Spleen (tissue), 13 donors: ENCODE results near the gene DOCK9. TPM values are rescaled to one million over a fixed set of nuclear protein-coding genes. Genes with fewer than 3 reads are reported as not detected.

Experiments
- DNase-seq: peaks from one replicate; pipeline ENCODE4 v3.0.0-alpha.2; 2020
- H3K27ac ChIP-seq, 8 donors: fragments of 200-600 bp; sonication (generic) in 7 of 8; 1 replicate in 4 of 8; 2 replicates in 4 of 8; pipeline versions ENCODE4 v1.5.0 to v1.8.0; 2016 to 2021; ENCODE audit warnings: inconsistent platforms in 4 of 8, mild to moderate bottlenecking in 4 of 8, moderate library complexity in 1 of 8
- H3K27me3 ChIP-seq, 7 donors: fragments of 200-600 bp; sonication (generic) in 6 of 7; replicated peaks in 1 of 7; 1 replicate in 4 of 7; 2 replicates in 3 of 7; pipeline versions ENCODE4 v1.5.0 to v1.8.0; 2016 to 2021; ENCODE audit warnings: inconsistent platforms in 3 of 7, mild to moderate bottlenecking in 1 of 7
- H3K36me3 ChIP-seq, 6 donors: fragments of 200-600 bp; sonication (generic) in 5 of 6; 1 replicate in 4 of 6; 2 replicates in 2 of 6; pipeline versions ENCODE4 v1.5.0 to v1.8.0; 2016 to 2021; ENCODE audit warnings: inconsistent platforms in 2 of 6
- H3K4me1 ChIP-seq, 6 donors: fragments of 200-600 bp; sonication (generic) in 5 of 6; 1 replicate in 3 of 6; 2 replicates in 3 of 6; pipeline versions ENCODE4 v1.5.0 to v1.8.0; 2016 to 2021; ENCODE audit warnings: inconsistent platforms in 3 of 6
- H3K4me3 ChIP-seq, 8 donors: fragments of 200-600 bp; sonication (generic) in 7 of 8; 1 replicate in 4 of 8; 2 replicates in 4 of 8; pipeline versions ENCODE4 v1.5.0 to v1.8.0; 2016 to 2021; ENCODE audit warnings: inconsistent platforms in 4 of 8, mild to moderate bottlenecking in 4 of 8, moderate library complexity in 2 of 8
- H3K9me3 ChIP-seq, 8 donors: fragments of 200-600 bp; sonication (generic) in 7 of 8; 1 replicate in 4 of 8; 2 replicates in 4 of 8; pipeline versions ENCODE4 v1.5.0 to v1.8.0; 2016 to 2021; ENCODE audit warnings: inconsistent platforms in 4 of 8
- POLR2A ChIP-seq, 3 donors: fragments of 450-650 bp; IDR thresholded peaks; one replicate each; pipeline ENCODE4 v1.5.1; 2017; ENCODE audit warnings: antibody characterized with exemption in 3 of 3, mild to moderate bottlenecking in 1 of 3
- POLR2AphosphoS5 ChIP-seq, 3 donors: sonication (generic); formaldehyde crosslinking; IDR thresholded peaks; one replicate each; pipeline ENCODE4 v1.5.1; 2017; ENCODE audit warnings: antibody characterized with exemption in 3 of 3
- WGBS, 5 donors: extraction: QIAGEN DNeasy Blood & Tissue Kit in 3 of 5; methylation state at CpG; one replicate each; pipeline versions ENCODE4 v1.1.5 to v1.1.7; 2013 to 2018; 5-methylcytosine and 5-hydroxymethylcytosine counted together
- intact Hi-C: fragments of 100-400 bp; cut with DNase I; formaldehyde crosslinking; loops from one replicate; pipeline ENCODE4 v1.15.0; 2023; ENCODE audit warnings: low total_unique reads
- long read RNA-seq, 2 donors: transcript quantifications; one replicate each; lab custom pipeline, GENCODE V29; 2026
- polyA plus RNA-seq, 3 donors: library from polyadenylated mRNA; stranded (reverse); fragments of 200-250 nt; gene quantifications; one replicate each; pipeline ENCODE4 v1.2.1, GENCODE V29; 2013
- total RNA-seq, 7 donors: library from RNA; depleted of rRNA in 3 of 7; stranded (reverse); fragments of >200 nt in 3 of 7; fragmentation: NEBNext Ultra II Directional in 4 of 7; extraction: Animal tissue kit (Norgen Biotek cat#: 25700) in 4 of 7; gene quantifications; one replicate each; pipeline versions ENCODE4 v1.1.0 to v1.2.1, GENCODE V29; 2016 to 2021
- TF ChIP-seq, protein P1 (sequence below), 11 experiments: fragments of 200-600 bp in 7 of 11; fragments of 450-650 bp in 4 of 11; sonication (generic) in 4 of 11; IDR thresholded peaks in 8 of 11; conservative IDR thresholded peaks in 3 of 11; 1 replicate in 7 of 11; 2 replicates in 4 of 11; pipeline versions ENCODE4 v1.4.0 to v1.8.0; 2016 to 2021; ENCODE audit warnings: antibody characterized with exemption in 11 of 11, inconsistent platforms in 4 of 11, mild to moderate bottlenecking in 1 of 11
- donor health status: healthy with polysubstance abuse.
- donor health status: DM: no; HTN: no; CAD: no; lungs with moderate emphysema.
- donor health status: DM: no; HTN: no; CAD: no.
- donor health status: Bipolar disorder and iron deficiency.
- donor health status: healthy.
- donor health status: DM: no; HTN: no; CAD: no.
- donor health status: DM: yes; HTN: yes; CAD: no.

DOCK9 gene, protein sequence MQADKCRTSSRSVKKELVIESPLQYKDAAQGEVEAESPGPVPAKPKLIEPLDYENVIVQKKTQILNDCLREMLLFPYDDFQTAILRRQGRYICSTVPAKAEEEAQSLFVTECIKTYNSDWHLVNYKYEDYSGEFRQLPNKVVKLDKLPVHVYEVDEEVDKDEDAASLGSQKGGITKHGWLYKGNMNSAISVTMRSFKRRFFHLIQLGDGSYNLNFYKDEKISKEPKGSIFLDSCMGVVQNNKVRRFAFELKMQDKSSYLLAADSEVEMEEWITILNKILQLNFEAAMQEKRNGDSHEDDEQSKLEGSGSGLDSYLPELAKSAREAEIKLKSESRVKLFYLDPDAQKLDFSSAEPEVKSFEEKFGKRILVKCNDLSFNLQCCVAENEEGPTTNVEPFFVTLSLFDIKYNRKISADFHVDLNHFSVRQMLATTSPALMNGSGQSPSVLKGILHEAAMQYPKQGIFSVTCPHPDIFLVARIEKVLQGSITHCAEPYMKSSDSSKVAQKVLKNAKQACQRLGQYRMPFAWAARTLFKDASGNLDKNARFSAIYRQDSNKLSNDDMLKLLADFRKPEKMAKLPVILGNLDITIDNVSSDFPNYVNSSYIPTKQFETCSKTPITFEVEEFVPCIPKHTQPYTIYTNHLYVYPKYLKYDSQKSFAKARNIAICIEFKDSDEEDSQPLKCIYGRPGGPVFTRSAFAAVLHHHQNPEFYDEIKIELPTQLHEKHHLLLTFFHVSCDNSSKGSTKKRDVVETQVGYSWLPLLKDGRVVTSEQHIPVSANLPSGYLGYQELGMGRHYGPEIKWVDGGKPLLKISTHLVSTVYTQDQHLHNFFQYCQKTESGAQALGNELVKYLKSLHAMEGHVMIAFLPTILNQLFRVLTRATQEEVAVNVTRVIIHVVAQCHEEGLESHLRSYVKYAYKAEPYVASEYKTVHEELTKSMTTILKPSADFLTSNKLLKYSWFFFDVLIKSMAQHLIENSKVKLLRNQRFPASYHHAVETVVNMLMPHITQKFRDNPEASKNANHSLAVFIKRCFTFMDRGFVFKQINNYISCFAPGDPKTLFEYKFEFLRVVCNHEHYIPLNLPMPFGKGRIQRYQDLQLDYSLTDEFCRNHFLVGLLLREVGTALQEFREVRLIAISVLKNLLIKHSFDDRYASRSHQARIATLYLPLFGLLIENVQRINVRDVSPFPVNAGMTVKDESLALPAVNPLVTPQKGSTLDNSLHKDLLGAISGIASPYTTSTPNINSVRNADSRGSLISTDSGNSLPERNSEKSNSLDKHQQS (N-terminal part only)
- 10 to 100 TPM; 46.5 to 53.3 (median 48.3) TPM for total RNA-seq
- 10 to 100 TPM in 1 of 3 donors, 1 to 10 TPM in 2; 6.9 to 14.9 (median 9.9) TPM for polyA plus RNA-seq
- long read RNA-seq, donor 1 = 0 reads
- long read RNA-seq, donor 2 = 0 reads

DNA sequence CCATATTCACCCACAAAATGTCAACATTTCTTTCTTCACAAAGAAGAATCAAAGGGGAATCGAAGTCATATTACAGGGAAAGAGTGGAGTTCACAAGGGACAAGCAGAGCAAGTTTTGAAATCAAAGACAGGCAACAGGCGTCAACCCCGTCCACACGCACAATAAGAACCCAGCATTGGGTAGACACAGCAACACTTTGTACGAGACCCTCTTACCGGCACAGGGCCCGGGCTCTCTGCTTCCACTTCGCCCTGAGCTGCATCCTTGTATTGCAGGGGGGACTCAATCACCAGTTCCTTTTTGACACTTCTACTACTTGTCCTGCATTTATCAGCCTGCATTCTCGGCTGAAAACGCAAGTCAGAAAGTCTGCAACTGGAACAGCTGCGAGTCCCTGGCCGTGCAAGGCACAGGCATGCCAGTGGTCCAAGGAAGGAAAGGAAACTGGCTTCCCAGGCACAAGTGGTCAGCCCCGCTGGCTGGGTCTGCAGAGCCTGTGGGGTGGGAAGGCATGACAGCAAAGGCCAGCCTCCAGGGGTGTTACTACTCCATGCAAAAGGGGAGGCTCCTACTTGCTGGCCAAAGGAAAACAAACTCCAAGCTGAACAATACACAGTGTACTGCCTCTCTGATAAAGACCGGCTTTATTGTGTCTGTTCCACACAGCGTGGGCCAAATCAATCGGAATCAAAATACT is at the start of gene DOCK9:
TSS of gene DOCK9 (minus strand) at position 497 of the 698 bp plus-strand sequence. CDS start at position 342, 155 bp downstream.
- intact Hi-C loops = no loop called here
- Histone ChIP-seq H3K27me3 (no peaks in the 10 kb centered on the region), H3K27ac (peak within 1 kb of the TSS in 1 of 8 donors; percentile 50), H3K9me3 (no peaks in the 10 kb centered on the region), H3K4me1 (peaks cover 0 to 56% (median 24%) of the 10 kb centered on the region in 6 donors), H3K36me3 (no peaks in the 10 kb centered on the region), H3K4me3 (peak within 1 kb of the TSS in 7 of 8 donors; percentile 6 to 55 (median 18))
- TF ChIP-seq, protein P1, sequence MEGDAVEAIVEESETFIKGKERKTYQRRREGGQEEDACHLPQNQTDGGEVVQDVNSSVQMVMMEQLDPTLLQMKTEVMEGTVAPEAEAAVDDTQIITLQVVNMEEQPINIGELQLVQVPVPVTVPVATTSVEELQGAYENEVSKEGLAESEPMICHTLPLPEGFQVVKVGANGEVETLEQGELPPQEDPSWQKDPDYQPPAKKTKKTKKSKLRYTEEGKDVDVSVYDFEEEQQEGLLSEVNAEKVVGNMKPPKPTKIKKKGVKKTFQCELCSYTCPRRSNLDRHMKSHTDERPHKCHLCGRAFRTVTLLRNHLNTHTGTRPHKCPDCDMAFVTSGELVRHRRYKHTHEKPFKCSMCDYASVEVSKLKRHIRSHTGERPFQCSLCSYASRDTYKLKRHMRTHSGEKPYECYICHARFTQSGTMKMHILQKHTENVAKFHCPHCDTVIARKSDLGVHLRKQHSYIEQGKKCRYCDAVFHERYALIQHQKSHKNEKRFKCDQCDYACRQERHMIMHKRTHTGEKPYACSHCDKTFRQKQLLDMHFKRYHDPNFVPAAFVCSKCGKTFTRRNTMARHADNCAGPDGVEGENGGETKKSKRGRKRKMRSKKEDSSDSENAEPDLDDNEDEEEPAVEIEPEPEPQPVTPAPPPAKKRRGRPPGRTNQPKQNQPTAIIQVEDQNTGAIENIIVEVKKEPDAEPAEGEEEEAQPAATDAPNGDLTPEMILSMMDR (IDR thresholded peaks at IDR 0.05 in 8 of 11, conservative IDR thresholded peaks at IDR 0.05 in 3 of 11) = no peak
- peak; percentile 25 to 67 (median 47) for TF ChIP-seq POLR2AphosphoS5 (IDR thresholded peaks at IDR 0.05)
- DNase-seq = no peak
- 52 to 81% (median 68%) methylated on average over 16 of the region's 16 CpGs for WGBS, 5 donors

DNA sequence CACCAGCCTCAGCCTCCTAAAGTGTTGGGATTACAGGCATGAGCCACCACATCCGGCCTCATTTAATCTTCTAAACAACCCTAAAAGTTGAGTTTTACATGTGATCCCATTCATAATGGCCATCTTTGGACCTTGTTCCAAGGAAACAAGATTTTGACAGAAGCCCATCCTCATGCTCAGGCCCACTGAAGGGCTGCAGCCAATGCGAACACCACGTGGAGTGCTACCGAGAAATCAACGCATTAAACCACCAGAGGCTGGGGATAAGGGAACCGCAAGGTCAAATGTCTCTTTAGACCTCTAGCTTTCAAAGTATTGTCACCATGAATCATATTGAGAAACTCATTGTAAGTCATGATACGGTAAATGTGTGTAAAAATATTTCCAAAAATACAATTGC is 49.4 kb upstream of the DOCK9 start:
- Histone ChIP-seq H3K4me3 (no peak overlapping the region), H3K27me3 (no peaks in the 10 kb centered on the region), H3K27ac (no peak overlapping the region), H3K36me3 (no peaks in the 10 kb centered on the region), H3K9me3 (peaks cover 0 to 10% (median 6%) of the 10 kb centered on the region in 8 donors), H3K4me1 (no peaks in the 10 kb centered on the region)
- no peak for TF ChIP-seq POLR2AphosphoS5 (IDR thresholded peaks at IDR 0.05)
- TF ChIP-seq, protein P1 (IDR thresholded peaks at IDR 0.05 in 8 of 11, conservative IDR thresholded peaks at IDR 0.05 in 3 of 11) = no peak
- TF ChIP-seq POLR2A (IDR thresholded peaks at IDR 0.05) = no peak
- intact Hi-C loops = no loop called here
- 81 to 91% (median 84%) methylated on average over 7 of the region's 7 CpGs for WGBS, 5 donors
- DNase-seq = no peak

DNA sequence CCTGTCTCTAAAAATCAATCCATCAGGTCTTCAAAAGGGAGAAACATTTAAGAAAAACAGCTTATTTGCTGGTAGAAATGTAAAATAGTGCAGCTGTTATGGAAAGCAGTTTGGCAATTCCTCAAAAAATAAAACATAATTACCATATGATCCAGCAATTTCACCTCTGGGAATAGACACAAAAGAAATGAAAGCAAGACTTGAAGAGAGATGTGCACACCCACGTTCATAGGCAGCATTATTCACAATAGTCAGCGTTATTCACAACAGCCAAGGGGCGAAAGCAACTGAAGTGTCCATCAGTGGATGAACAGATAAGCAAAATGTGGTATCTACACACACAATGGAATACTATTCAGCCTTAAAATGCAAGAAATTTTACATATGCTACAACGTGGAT is 45.1 kb upstream of the DOCK9 start:
- DNase-seq = no peak
- Histone ChIP-seq H3K27me3 (no peaks in the 10 kb centered on the region), H3K27ac (no peak overlapping the region), H3K4me1 (no peaks in the 10 kb centered on the region), H3K9me3 (no peaks in the 10 kb centered on the region), H3K4me3 (no peak overlapping the region), H3K36me3 (no peaks in the 10 kb centered on the region)
- intact Hi-C loops = no loop called here
- TF ChIP-seq POLR2AphosphoS5 (IDR thresholded peaks at IDR 0.05) (no peak), POLR2A (IDR thresholded peaks at IDR 0.05) (no peak)
- TF ChIP-seq, protein P1 (IDR thresholded peaks at IDR 0.05 in 8 of 11, conservative IDR thresholded peaks at IDR 0.05 in 3 of 11) = no peak
- WGBS, 5 donors = 75 to 90% (median 83%) methylated on average over 4 of the region's 4 CpGs
